H9 (cell line): ENCODE results near the gene PDE5A. TPM values are rescaled to one million over a fixed set of nuclear protein-coding genes. Genes with fewer than 3 reads are reported as not detected.

Experiments used
- DNase-seq: peaks from one replicate; pipeline ENCODE4 v3.0.0-alpha.2; 2017
- H2AFZ ChIP-seq: one replicate; pipeline ENCODE4 v1.6.1; 2013; ENCODE audit warnings: mild to moderate bottlenecking, low read length, control low read depth, moderate library complexity
- H2AK5ac ChIP-seq: 2 replicates; pipeline ENCODE4 v1.6.1; 2013; ENCODE audit warnings: low read length, control low read depth, mixed read lengths; ENCODE audit not compliant: insufficient read length
- H2BK120ac ChIP-seq: one replicate; pipeline ENCODE4 v1.6.1; 2013; ENCODE audit warnings: low read depth, mild to moderate bottlenecking, low read length, control low read depth, inconsistent platforms; ENCODE audit not compliant: poor library complexity, severe bottlenecking
- H2BK12ac ChIP-seq: 2 replicates; pipeline ENCODE4 v1.6.1; 2013; ENCODE audit warnings: low read length, control low read depth, mixed read lengths, low read depth; ENCODE audit not compliant: insufficient read length
- H2BK15ac ChIP-seq: 2 replicates; pipeline ENCODE4 v1.6.1; 2013; ENCODE audit warnings: low read depth, low read length, control low read depth
- H2BK20ac ChIP-seq: one replicate; pipeline ENCODE4 v1.6.1; 2013; ENCODE audit warnings: low read depth, mild to moderate bottlenecking, low read length, control low read depth, inconsistent platforms; ENCODE audit not compliant: poor library complexity, severe bottlenecking
- H2BK5ac ChIP-seq: 2 replicates; pipeline ENCODE4 v1.6.1; 2013; ENCODE audit warnings: low read length, control low read depth, mixed read lengths; ENCODE audit not compliant: insufficient read length
- H3K14ac ChIP-seq: 2 replicates; pipeline ENCODE4 v1.6.1; 2013; ENCODE audit warnings: low read length, control low read depth; ENCODE audit not compliant: insufficient read depth
- H3K18ac ChIP-seq: 2 replicates; pipeline ENCODE4 v1.6.1; 2013; ENCODE audit warnings: low read depth, mild to moderate bottlenecking, mixed read lengths, low read length, control low read depth; ENCODE audit not compliant: insufficient read length
- H3K23ac ChIP-seq: 2 replicates; pipeline ENCODE4 v1.6.1; 2013; ENCODE audit warnings: low read length, control low read depth, mixed read lengths, low read depth; ENCODE audit not compliant: insufficient read length
- H3K23me2 ChIP-seq: 2 replicates; pipeline ENCODE4 v1.6.1; 2013; ENCODE audit warnings: low read depth, mild to moderate bottlenecking, mixed read lengths, low read length, control low read depth; ENCODE audit not compliant: insufficient read length, poor library complexity, severe bottlenecking
- H3K27ac ChIP-seq: 2 replicates; pipeline ENCODE4 v1.5.1; 2013; ENCODE audit warnings: low read length, control low read depth, mixed read lengths, low read depth; ENCODE audit not compliant: insufficient read length
- H3K27me3 ChIP-seq: 2 replicates; pipeline ENCODE4 v1.6.1; 2013; ENCODE audit warnings: low read length, control low read depth, inconsistent platforms; ENCODE audit not compliant: insufficient read depth
- H3K4ac ChIP-seq: 2 replicates; pipeline ENCODE4 v1.6.1; 2013; ENCODE audit warnings: low read depth, mild to moderate bottlenecking, control low read depth, inconsistent platforms, low read length, moderate library complexity
- H3K4me1 ChIP-seq: 2 replicates; pipeline ENCODE4 v1.6.1; 2013; ENCODE audit warnings: low read length, control low read depth, inconsistent platforms; ENCODE audit not compliant: insufficient read depth
- H3K4me2 ChIP-seq: 2 replicates; pipeline ENCODE4 v1.6.1; 2013; ENCODE audit warnings: low read length, control low read depth, mixed read lengths; ENCODE audit not compliant: insufficient read length, insufficient read depth
- H3K56ac ChIP-seq: 2 replicates; pipeline ENCODE4 v1.6.1; 2013; ENCODE audit warnings: low read depth, mild to moderate bottlenecking, mixed read lengths, low read length, control low read depth; ENCODE audit not compliant: insufficient read length
- H3K79me1 ChIP-seq: 2 replicates; pipeline ENCODE4 v1.6.1; 2013; ENCODE audit warnings: low read depth, mild to moderate bottlenecking, moderate library complexity, low read length, control low read depth, inconsistent platforms; ENCODE audit not compliant: insufficient read depth, poor library complexity, severe bottlenecking
- H3K79me2 ChIP-seq: 2 replicates; pipeline ENCODE4 v1.6.1; 2013; ENCODE audit warnings: low read length, control low read depth, inconsistent platforms; ENCODE audit not compliant: insufficient read depth
- H3K9ac ChIP-seq: 2 replicates; pipeline ENCODE4 v1.6.1; 2013; ENCODE audit warnings: low read length, control low read depth, mixed read lengths; ENCODE audit not compliant: insufficient read length; ENCODE audit errors: extremely low read depth
- H3K9me3 ChIP-seq: one replicate; pipeline ENCODE4 v1.6.1; 2013; ENCODE audit warnings: low read depth, low read length, inconsistent platforms; ENCODE audit not compliant: control insufficient read depth
- H3T11ph ChIP-seq: one replicate; pipeline ENCODE4 v1.6.1; 2013; ENCODE audit warnings: mild to moderate bottlenecking, low read length, control low read depth, inconsistent platforms
- H4K20me1 ChIP-seq: one replicate; pipeline ENCODE4 v1.6.1; 2013; ENCODE audit not compliant: control insufficient read depth, insufficient read length, insufficient read depth
- H4K5ac ChIP-seq: 2 replicates; pipeline ENCODE4 v1.6.1; 2013; ENCODE audit warnings: low read depth, mild to moderate bottlenecking, mixed read lengths, low read length, control low read depth; ENCODE audit not compliant: insufficient read length
- H4K8ac ChIP-seq: replicated peaks from 2 replicates; pipeline ENCODE4 v1.6.1; 2013; ENCODE audit warnings: low read length, control low read depth, mixed read lengths, low read depth; ENCODE audit not compliant: insufficient read length
- H4K91ac ChIP-seq: 2 replicates; pipeline ENCODE4 v1.6.1; 2013; ENCODE audit warnings: low read depth, mild to moderate bottlenecking, moderate library complexity, mixed read lengths, low read length, control low read depth; ENCODE audit not compliant: insufficient read length
- H3K27ac Mint-ChIP-seq, 3 experiments: 2 replicates in 2 of 3; 3 replicates in 1 of 3; pipeline ENCODE4 v1.8.0; 2020 to 2021; ENCODE audit warnings: mixed read lengths in 3 of 3, mild to moderate bottlenecking in 1 of 3, moderate library complexity in 1 of 3
- H3K27me3 Mint-ChIP-seq: 2 replicates; pipeline ENCODE4 v1.8.0; 2021; ENCODE audit warnings: low read depth, mild to moderate bottlenecking, moderate library complexity, mixed read lengths
- H3K36me3 Mint-ChIP-seq, 3 experiments: 2 replicates in 2 of 3; 3 replicates in 1 of 3; pipeline ENCODE4 v1.8.0; 2020 to 2021; ENCODE audit warnings: low read depth in 3 of 3, mixed read lengths in 3 of 3; ENCODE audit not compliant: insufficient read depth in 1 of 3
- H3K4me1 Mint-ChIP-seq, 2 experiments: 2 replicates each; pipeline ENCODE4 v1.8.0; 2020; ENCODE audit warnings: mixed read lengths in 2 of 2
- H3K4me3 Mint-ChIP-seq, 2 experiments: 2 replicates in 1 of 2; 3 replicates in 1 of 2; pipeline ENCODE4 v1.8.0; 2020 to 2021; ENCODE audit warnings: mild to moderate bottlenecking in 2 of 2, mixed read lengths in 2 of 2, moderate library complexity in 1 of 2
- H3K9me3 Mint-ChIP-seq, 2 experiments: 2 replicates in 1 of 2; 3 replicates in 1 of 2; pipeline ENCODE4 v1.8.0; 2020; ENCODE audit warnings: mild to moderate bottlenecking in 2 of 2, mixed read lengths in 2 of 2, moderate library complexity in 1 of 2
- total RNA-seq: library from RNA; stranded (reverse); gene quantifications from 2 replicates; pipeline ENCODE4 v1.2.1, GENCODE V29; 2021
- TF ChIP-seq, protein P1 (sequence below): fragments of 200-600 bp; sonication (generic); conservative IDR thresholded peaks from 3 replicates; pipeline ENCODE4 v1.8.0; 2021; ENCODE audit warnings: antibody characterized with exemption, mild to moderate bottlenecking

PDE5A gene
- total RNA-seq, 1 experiment from 2014 or later: 15.7 TPM

DNA sequence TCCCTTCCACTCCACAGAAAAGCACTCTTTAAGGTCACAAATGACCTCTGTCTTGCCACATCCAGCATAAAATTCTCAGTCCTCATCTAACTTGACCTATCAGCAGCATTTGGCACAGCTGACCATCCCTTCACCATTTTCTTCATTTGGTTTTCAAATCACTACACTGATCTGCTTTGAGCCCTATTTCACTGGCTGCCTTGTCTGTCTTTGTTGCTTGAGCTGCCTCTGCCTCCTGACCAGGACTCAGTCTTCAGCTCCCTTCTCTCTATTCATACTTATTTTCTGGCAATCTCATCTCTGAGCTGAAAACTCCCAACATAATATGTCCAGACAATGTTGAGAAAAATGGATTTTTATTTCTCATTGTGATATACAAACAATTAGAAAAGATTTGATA is 27.7 kb upstream of the PDE5A start:
- no peak overlapping the region for H2BK12ac ChIP-seq
- H3K23me2 ChIP-seq: no peaks in the 10 kb centered on the region
- H2BK5ac ChIP-seq: no peak overlapping the region
- no peak overlapping the region for H3K4me3 Mint-ChIP-seq
- H3K27me3 Mint-ChIP-seq: no peaks in the 10 kb centered on the region
- no peak overlapping the region for H2BK120ac ChIP-seq
- no peak overlapping the region for H3T11ph ChIP-seq
- H3K56ac ChIP-seq: no peak overlapping the region
- no peak overlapping the region for H3K27ac ChIP-seq
- no peak overlapping the region for H4K8ac ChIP-seq
- H3K79me1 ChIP-seq: no peaks in the 10 kb centered on the region
- no peak overlapping the region for H2BK20ac ChIP-seq
- H3K36me3 Mint-ChIP-seq: no peaks in the 10 kb centered on the region
- H2BK15ac ChIP-seq: no peak overlapping the region
- H3K4ac ChIP-seq: no peak overlapping the region
- H4K20me1 ChIP-seq: no peaks in the 10 kb centered on the region
- no peak overlapping the region for H3K4me2 ChIP-seq
- H3K14ac ChIP-seq: no peak overlapping the region
- TF ChIP-seq, protein P1, sequence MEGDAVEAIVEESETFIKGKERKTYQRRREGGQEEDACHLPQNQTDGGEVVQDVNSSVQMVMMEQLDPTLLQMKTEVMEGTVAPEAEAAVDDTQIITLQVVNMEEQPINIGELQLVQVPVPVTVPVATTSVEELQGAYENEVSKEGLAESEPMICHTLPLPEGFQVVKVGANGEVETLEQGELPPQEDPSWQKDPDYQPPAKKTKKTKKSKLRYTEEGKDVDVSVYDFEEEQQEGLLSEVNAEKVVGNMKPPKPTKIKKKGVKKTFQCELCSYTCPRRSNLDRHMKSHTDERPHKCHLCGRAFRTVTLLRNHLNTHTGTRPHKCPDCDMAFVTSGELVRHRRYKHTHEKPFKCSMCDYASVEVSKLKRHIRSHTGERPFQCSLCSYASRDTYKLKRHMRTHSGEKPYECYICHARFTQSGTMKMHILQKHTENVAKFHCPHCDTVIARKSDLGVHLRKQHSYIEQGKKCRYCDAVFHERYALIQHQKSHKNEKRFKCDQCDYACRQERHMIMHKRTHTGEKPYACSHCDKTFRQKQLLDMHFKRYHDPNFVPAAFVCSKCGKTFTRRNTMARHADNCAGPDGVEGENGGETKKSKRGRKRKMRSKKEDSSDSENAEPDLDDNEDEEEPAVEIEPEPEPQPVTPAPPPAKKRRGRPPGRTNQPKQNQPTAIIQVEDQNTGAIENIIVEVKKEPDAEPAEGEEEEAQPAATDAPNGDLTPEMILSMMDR: no peak
- no peak overlapping the region for H4K91ac ChIP-seq
- DNase-seq: no peak
- H3K4me1 ChIP-seq: no peaks in the 10 kb centered on the region
- H3K18ac ChIP-seq: no peak overlapping the region
- no peaks in the 10 kb centered on the region for H3K79me2 ChIP-seq
- H2AK5ac ChIP-seq: no peak overlapping the region
- H3K9me3 ChIP-seq: no peaks in the 10 kb centered on the region
- no peak overlapping the region for H4K5ac ChIP-seq
- H3K27me3 ChIP-seq: no peaks in the 10 kb centered on the region
- H3K9me3 Mint-ChIP-seq: no peaks in the 10 kb centered on the region
- no peak overlapping the region for H3K23ac ChIP-seq
- no peak overlapping the region for H2AFZ ChIP-seq
- H3K9ac ChIP-seq: no peak overlapping the region
- no peak overlapping the region for H3K27ac Mint-ChIP-seq
- H3K4me1 Mint-ChIP-seq: no peaks in the 10 kb centered on the region
